Nephron (organoid): ENCODE measurements around the gene HSD17B2.
A peak's percentile ranks its signal among the peaks of the same experiment; 100 is the strongest.
"Not testable (repeated sequence)": the region's sequence is repeated elsewhere in the genome, so short reads cannot be mapped to it uniquely, and the experiment has no call there.

Source experiments
- H3K27ac Mint-ChIP-seq, 3 experiments: 2 replicates each; pipeline ENCODE4 v1.8.0; 2020; ENCODE audit warnings: mixed read lengths in 3 of 3, mild to moderate bottlenecking in 2 of 3, moderate library complexity in 1 of 3
- H3K27me3 Mint-ChIP-seq: 2 replicates; pipeline ENCODE4 v1.8.0; 2021; ENCODE audit warnings: low read depth, mild to moderate bottlenecking, moderate library complexity, mixed read lengths
- H3K36me3 Mint-ChIP-seq: 2 replicates; pipeline ENCODE4 v1.8.0; 2020; ENCODE audit warnings: low read depth, mixed read lengths
- H3K4me1 Mint-ChIP-seq: 2 replicates; pipeline ENCODE4 v1.8.0; 2020; ENCODE audit warnings: mixed read lengths
- H3K4me3 Mint-ChIP-seq, 3 experiments: 2 replicates each; pipeline ENCODE4 v1.8.0; 2020; ENCODE audit warnings: mild to moderate bottlenecking in 3 of 3, mixed read lengths in 3 of 3, moderate library complexity in 2 of 3
- H3K9me3 Mint-ChIP-seq: 2 replicates; pipeline ENCODE4 v1.8.0; 2020; ENCODE audit warnings: mixed read lengths
- TF ChIP-seq, protein P1 (sequence below), 3 experiments: fragments of 200-600 bp; sonication (generic); IDR thresholded peaks; one replicate each; pipeline ENCODE4 v1.5.0; 2021; ENCODE audit warnings: antibody characterized with exemption in 3 of 3; ENCODE audit not compliant: unreplicated experiment in 3 of 3

HSD17B2 gene

DNA sequence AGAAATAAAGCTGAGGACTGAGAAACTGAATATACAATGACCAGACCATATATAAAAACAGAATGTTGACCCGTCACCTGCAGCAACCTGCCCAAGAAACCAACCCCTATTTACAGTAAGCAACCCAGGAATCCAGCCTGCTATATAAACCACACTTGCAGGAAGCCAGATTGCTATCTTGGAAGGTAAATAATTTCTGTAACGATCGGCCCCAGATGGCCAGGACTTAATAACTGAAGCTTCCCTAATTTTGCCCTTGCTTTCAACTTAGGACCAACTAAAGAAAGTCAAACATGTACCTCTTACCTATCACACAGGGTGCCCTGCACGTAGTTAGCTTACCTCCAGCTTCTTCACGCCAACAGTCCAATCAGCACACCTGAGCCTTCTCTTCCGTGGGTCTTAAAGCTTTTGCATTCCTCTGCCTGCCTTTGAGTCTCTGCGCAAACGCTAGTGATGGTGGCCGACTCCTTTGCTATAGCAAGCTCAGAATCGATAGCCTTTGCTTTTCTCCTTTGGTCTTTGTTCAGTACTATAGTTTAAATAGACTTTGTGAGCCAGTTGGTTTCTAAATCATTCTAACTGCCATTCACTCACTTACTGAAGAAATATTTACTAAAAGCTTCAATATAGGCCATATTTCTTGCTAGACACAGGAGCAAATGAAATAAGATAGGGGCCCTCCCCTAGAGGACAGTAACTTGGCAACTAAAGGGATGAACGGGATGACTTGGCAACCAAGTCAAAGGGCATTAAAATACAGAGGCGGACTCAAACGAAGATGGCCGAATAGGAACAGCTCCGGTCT is 103.6 kb downstream of the HSD17B2 start:
- Mint-ChIP-seq H3K27ac (peak overlapping the region; percentile 25 to 73 (median 71)), H3K36me3 (peaks cover 34% of the 10 kb centered on the region), H3K9me3 (peaks cover 6% of the 10 kb centered on the region), H3K4me3 (peak overlapping the region; percentile 62 to 78 (median 76)), H3K27me3 (no peaks in the 10 kb centered on the region), H3K4me1 (peaks cover 26% of the 10 kb centered on the region)
- TF ChIP-seq, protein P1, sequence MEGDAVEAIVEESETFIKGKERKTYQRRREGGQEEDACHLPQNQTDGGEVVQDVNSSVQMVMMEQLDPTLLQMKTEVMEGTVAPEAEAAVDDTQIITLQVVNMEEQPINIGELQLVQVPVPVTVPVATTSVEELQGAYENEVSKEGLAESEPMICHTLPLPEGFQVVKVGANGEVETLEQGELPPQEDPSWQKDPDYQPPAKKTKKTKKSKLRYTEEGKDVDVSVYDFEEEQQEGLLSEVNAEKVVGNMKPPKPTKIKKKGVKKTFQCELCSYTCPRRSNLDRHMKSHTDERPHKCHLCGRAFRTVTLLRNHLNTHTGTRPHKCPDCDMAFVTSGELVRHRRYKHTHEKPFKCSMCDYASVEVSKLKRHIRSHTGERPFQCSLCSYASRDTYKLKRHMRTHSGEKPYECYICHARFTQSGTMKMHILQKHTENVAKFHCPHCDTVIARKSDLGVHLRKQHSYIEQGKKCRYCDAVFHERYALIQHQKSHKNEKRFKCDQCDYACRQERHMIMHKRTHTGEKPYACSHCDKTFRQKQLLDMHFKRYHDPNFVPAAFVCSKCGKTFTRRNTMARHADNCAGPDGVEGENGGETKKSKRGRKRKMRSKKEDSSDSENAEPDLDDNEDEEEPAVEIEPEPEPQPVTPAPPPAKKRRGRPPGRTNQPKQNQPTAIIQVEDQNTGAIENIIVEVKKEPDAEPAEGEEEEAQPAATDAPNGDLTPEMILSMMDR (IDR thresholded peaks at IDR 0.05; ENCODE audit: unreplicated experiment in 3 of 3) = no peak

DNA sequence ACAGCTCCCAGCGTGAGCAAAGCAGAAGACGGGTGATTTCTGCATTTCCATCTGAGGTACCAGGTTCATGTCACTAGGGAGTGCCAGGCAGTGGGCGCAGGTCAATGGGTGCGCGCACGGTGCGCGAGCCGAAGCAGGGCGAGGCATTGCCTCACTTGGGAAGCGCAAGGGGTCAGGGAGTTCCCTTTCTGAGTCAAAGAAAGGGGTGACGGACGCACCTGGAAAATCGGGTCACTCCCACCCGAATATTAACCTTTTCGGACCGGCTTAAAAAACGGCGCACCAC is 104.2 kb downstream of the HSD17B2 start:
- Mint-ChIP-seq H3K36me3 (peaks cover 34% of the 10 kb centered on the region), H3K27ac (peak overlapping the region; percentile 25 to 73 (median 71)), H3K4me1 (peaks cover 26% of the 10 kb centered on the region), H3K4me3 (peak overlapping the region; percentile 62 to 78 (median 76))
- H3K27me3 Mint-ChIP-seq, H3K9me3 Mint-ChIP-seq: not testable (repeated sequence)

DNA sequence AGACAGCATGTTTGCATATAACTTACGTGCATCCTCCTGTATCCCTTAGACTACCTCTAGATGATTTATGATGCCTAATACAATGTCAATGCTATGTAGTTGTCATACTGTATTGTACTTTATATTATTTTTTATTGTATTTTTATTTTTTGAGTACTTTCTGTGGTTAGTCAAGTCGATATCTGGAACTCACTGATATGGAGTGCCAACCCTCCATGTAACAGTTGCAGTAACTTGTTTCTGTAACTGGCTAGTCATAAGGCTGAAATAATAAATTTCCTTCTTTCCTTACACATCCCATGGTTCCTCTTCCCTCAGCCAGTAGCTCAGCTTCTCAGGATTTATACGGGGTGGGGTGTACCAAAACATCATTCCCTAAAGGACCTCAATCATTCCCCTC is 111.5 kb downstream of the HSD17B2 start:
- no peaks in the 10 kb centered on the region for H3K4me1 Mint-ChIP-seq
- H3K27me3 Mint-ChIP-seq = no peaks in the 10 kb centered on the region
- peaks cover 2% of the 10 kb centered on the region for H3K9me3 Mint-ChIP-seq
- H3K36me3 Mint-ChIP-seq = peaks cover 63% of the 10 kb centered on the region
- H3K4me3 Mint-ChIP-seq = no peak overlapping the region
- TF ChIP-seq, protein P1 (IDR thresholded peaks at IDR 0.05; ENCODE audit: unreplicated experiment in 3 of 3) = no peak
- no peak overlapping the region for H3K27ac Mint-ChIP-seq

DNA sequence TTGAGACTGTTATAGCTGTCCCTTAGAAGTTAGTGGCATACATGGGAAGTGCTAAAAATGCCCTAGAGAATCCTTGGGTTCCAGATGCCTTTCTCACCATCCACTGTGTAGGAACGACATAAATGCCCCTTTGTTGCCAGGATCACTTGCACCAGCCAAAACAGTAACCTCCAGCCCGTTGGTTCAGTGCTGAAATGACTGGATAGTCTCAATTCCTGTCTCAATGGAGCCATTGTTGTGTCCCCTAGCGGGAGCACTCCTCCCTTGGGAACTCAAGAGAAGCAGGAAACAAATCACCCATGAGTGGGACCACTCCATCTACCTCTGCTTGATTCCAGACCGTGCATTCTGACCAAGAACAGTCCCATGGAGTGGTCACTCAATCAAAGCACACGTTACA is 111.9 kb downstream of the HSD17B2 start:
- H3K4me1 Mint-ChIP-seq = no peaks in the 10 kb centered on the region
- TF ChIP-seq, protein P1 (IDR thresholded peaks at IDR 0.05; ENCODE audit: unreplicated experiment in 3 of 3) = no peak
- peaks cover 2% of the 10 kb centered on the region for H3K9me3 Mint-ChIP-seq
- peaks cover 61% of the 10 kb centered on the region for H3K36me3 Mint-ChIP-seq
- H3K27me3 Mint-ChIP-seq = no peaks in the 10 kb centered on the region
- H3K27ac Mint-ChIP-seq = no peak overlapping the region
- no peak overlapping the region for H3K4me3 Mint-ChIP-seq

DNA sequence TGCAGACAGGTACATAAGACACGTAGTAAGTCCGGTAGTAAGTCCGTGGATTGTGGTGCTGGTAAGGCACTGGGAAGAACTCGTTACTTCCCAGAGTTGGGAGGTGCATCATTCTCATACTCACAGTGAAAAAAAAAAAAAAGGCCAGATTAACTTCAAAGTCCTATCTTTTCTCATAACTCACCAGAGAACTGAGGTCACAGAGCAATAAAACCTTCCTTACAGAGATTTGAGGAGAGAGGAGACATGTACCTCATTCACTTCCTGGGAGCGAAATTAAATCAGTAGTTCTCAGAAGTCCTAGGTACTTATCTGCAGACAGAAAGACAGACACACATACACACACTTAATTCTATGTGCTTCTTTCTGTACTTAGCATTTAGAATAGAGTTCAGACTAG is 112.5 kb downstream of the HSD17B2 start:
- Mint-ChIP-seq H3K9me3 (peaks cover 2% of the 10 kb centered on the region), H3K36me3 (peaks cover 66% of the 10 kb centered on the region), H3K4me3 (no peak overlapping the region), H3K27ac (no peak overlapping the region), H3K4me1 (no peaks in the 10 kb centered on the region), H3K27me3 (no peaks in the 10 kb centered on the region)
- TF ChIP-seq, protein P1 (IDR thresholded peaks at IDR 0.05; ENCODE audit: unreplicated experiment in 3 of 3) = no peak
